GM12864 (cell line): ENCODE results near the gene UNG.

Source experiments
- DNase-seq: peaks from one replicate; pipeline ENCODE4 v3.0.0-alpha.2; 2011; ENCODE audit warnings: low read depth
- H3K4me3 ChIP-seq: 2 replicates; pipeline ENCODE4 v1.5.1; 2011; ENCODE audit warnings: mild to moderate bottlenecking, low read depth, low read length, control low read depth
- CTCF ChIP-seq: IDR thresholded peaks from 2 replicates; pipeline ENCODE4 v1.5.1; 2011; ENCODE audit warnings: low read depth, mild to moderate bottlenecking, moderate library complexity, low read length, control low read depth, inconsistent platforms; ENCODE audit errors: missing control alignments

Gene UNG

GRCh38 chr12:109099431-109100020, 2.1 kb downstream of the UNG start:
- no peak for TF ChIP-seq CTCF
- H3K4me3 ChIP-seq: no peak overlapping the region
- DNase-seq: no peak

GRCh38 chr12:109100741-109101140, 3.3 kb downstream of the UNG start:
- DNase-seq: no peak
- H3K4me3 ChIP-seq: no peak overlapping the region
- no peak for TF ChIP-seq CTCF

GRCh38 chr12:109102491-109102890, 5.1 kb downstream of the UNG start:
- H3K4me3 ChIP-seq: no peak overlapping the region
- no peak for TF ChIP-seq CTCF
- DNase-seq: no peak

- DNase-seq: no peak
- no peak for TF ChIP-seq CTCF
- no peak overlapping the region for H3K4me3 ChIP-seq
These were observed 7.8 kb downstream of the UNG start for GRCh38 chr12:109105176-109105575.

GRCh38 chr12:109109746-109110350, 12.5 kb downstream of the UNG start:
- TF ChIP-seq CTCF: no peak
- H3K4me3 ChIP-seq: no peak overlapping the region
- no peak for DNase-seq

- H3K4me3 ChIP-seq: no peak overlapping the region
- DNase-seq: no peak
- TF ChIP-seq CTCF: no peak
These were observed 13.6 kb downstream of the UNG start for GRCh38 chr12:109110988-109111495.

- DNase-seq: no peak
- no peak overlapping the region for H3K4me3 ChIP-seq
- no peak for TF ChIP-seq CTCF
These were observed 15.5 kb downstream of the UNG start for GRCh38 chr12:109112720-109113465.
